ENCODE results near the gene TK2. TPM values are rescaled to one million over a fixed set of nuclear protein-coding genes. Genes with fewer than 3 reads are reported as not detected.

Gene TK2
- total and polyA plus RNA-seq, 9 of the 15 experiments (the other 6 are each of a cell fraction or from before 2014, with no cell fraction given) = 1.1 to 10.2 (median 5.3) TPM

GRCh38 chr16:66598111-66598510 lies 48.2 kb upstream of the TK2 start (continued):
- TF ChIP-seq ATF3 (IDR thresholded peaks at IDR 0.05) (peak; percentile 55), ATF3 (CRISPR knock-in tag; conservative IDR thresholded peaks at IDR 0.05) (no peak), MNT (conservative IDR thresholded peaks at IDR 0.05) (no peak), ZNF609 (CRISPR knock-in tag; IDR thresholded peaks at IDR 0.05; ENCODE audit: borderline replicate concordance) (no peak), MTF1 (CRISPR knock-in tag; IDR thresholded peaks at IDR 0.05; ENCODE audit: borderline replicate concordance) (no peak), CBX5 (IDR thresholded peaks at IDR 0.05; ENCODE audit: borderline replicate concordance, low read depth) (no peak), SMARCE1 (IDR thresholded peaks at IDR 0.05) (no peak), RUNX1 (IDR thresholded peaks at IDR 0.05; ENCODE audit: low read depth) (no peak), ZNF197 (CRISPR knock-in tag; IDR thresholded peaks at IDR 0.05; ENCODE audit: low read depth) (no peak), BHLHE40 (IDR thresholded peaks at IDR 0.05; ENCODE audit: low read length) (no peak), RBM17 (IDR thresholded peaks at IDR 0.05; ENCODE audit: borderline replicate concordance, low read depth, low read length) (no peak), PBX2 (CRISPR knock-in tag; IDR thresholded peaks at IDR 0.05; ENCODE audit: low read depth) (no peak), PBX2 (tag; conservative IDR thresholded peaks at IDR 0.05; ENCODE audit: low read depth) (peak; percentile 53)
